ENCODE results near the gene ZBTB39.

GRCh38 chr12:57049119-57049446 lies 42.7 kb upstream of the ZBTB39 start:
- TF ChIP-seq POLR2AphosphoS5 (IDR thresholded peaks at IDR 0.05) = no peak
- no peak for TF ChIP-seq CTCF (IDR thresholded peaks at IDR 0.05)

Data from gastroesophageal sphincter (tissue), 3 donors.